Activated effector memory CD4-positive, alpha-beta T cell treated with anti-CD3 and anti-CD28 coated beads, Interleukin-2, amount 50 U/mL, for 16 hours (primary cell): ENCODE measurements around the gene PHLPP1.
"Not testable (repeated sequence)": the region's sequence is repeated elsewhere in the genome, so short reads cannot be mapped to it uniquely, and the experiment has no call there.

Experiments
- DNase-seq: peaks from one replicate; pipeline ENCODE4 v3.0.0-alpha.2; 2020

PHLPP1 gene

DNA sequence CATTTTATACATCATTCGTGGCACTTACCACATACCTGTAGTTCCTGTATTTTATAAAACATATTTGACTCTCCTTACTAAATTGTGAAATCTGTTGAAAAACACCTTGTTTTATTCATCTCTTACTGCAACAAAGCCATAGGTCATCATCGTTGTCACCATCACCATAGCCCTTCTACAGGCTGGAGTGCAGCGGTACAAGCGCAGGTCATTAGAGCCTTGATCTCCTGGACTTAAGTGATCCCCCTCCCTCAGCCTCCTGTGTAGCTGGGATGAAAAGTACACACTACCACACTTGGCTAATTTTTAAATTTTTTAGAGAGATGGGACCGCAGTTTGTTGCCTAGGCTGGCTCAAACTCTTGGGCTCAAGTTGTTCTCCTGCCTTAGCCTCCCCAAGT, 184.2 kb downstream of the PHLPP1 start:
- no peak for DNase-seq

GRCh38 chr18:62900132-62900883, 185.0 kb downstream of the PHLPP1 start:
- no peak for DNase-seq

- DNase-seq, result no peak
Measured at GRCh38 chr18:62902776-62903175, 187.4 kb downstream of the PHLPP1 start.

DNA sequence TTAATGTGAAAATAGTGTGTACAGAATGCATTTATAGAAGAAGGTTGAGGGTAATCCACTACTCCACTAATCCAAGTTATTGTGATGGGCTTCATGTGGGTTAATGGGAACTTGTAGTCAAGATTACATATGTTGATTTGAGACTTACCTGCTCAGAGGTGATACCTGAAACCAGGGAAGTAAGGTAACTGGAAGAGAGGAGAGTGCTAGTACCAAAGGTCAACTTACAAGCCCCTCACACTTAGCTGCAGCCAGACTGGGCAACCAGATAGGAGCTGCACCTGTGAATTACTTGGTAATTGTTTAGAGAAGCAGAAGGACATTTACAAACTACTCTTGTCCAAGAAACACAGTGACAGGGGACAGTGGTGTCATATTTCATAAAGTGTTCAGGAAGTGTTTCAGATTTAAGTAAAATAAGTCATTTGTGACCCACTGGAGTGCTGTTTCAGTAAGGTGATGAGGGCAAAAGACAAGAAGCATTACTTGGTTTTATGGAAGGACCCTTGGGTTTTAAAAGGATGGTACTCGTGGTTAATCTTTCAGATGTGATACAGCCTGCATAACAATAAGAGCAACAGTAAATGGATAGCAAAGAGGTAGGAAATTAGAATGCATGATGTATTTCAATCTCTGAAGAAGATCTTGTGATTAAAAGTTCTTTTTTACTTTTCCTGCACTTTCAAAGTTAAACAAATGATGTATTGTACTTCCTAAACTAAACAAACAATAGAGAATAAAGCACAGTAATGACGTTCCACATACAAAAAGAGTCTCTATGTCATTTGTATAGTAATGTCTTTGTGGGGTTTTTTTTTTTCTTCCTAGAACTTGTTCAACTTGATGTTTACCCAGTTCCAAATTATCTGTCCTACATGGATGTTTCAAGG, 189.3 kb downstream of the PHLPP1 start:
- no peak for DNase-seq

DNA sequence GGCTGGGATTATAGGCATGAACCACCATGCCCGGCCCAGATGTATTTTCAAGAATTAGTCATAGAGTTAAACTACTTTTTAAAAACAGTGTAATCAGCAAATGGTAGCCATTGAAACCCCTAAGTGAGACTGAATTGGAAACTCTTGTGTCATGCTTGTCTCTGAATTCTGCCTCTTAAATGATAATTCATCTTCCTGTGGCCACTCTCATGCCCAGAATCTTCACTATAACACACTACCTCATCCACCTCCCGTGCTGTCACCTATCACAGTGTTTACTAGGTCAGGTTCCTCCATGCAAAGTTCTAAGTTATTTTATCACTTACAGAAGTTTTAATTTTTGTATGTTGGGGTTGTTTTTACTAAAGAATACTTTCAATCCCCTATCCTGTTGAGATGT, 197.5 kb downstream of the PHLPP1 start:
- DNase-seq, result no peak

- not testable (repeated sequence) for DNase-seq
Measured at GRCh38 chr18:62913824-62914223, 198.5 kb downstream of the PHLPP1 start.

- no peak for DNase-seq
Measured at GRCh38 chr18:62914871-62915392, 199.6 kb downstream of the PHLPP1 start.

DNA sequence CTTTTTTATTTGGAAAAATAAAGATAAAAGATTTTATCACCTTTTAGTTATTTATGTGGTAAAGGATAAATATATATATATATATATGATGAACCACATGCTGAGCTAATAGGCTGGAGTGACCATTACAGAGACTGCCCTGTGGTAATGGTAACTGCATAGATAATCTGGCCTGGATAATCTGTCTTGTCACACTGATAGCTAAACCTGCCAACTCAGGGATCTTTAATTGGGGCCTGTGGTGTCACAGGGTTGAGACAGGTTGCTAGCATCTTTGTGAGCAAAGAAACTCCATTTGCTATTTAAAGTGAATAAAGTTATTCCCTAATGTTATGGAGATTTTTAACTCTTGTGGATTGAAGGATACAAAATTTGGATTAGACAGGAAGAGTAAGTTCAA, 203.0 kb downstream of the PHLPP1 start:
- no peak for DNase-seq

GRCh38 chr18:62919109-62919838, 203.9 kb downstream of the PHLPP1 start:
- no peak for DNase-seq

GRCh38 chr18:62925031-62925688, 209.8 kb downstream of the PHLPP1 start:
- no peak for DNase-seq

DNA sequence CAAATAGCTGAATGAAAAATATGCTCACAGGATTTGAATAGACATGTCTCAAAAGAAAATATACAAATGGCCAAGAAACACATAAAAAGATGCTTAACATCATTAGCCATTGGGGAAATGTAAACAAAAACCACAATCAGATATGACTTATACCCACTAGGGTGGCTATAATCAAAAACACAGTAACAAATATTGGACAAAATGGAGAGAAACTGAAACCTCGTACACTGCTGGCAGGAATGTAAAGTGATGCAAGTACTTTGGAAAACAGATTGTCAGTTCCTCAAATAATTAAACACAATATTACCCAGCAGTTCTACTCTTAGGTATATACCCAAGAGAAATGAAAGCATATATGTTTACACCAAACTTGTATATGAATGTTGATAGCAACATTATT, 213.0 kb downstream of the PHLPP1 start:
- no peak for DNase-seq

- no peak for DNase-seq
Measured at GRCh38 chr18:62933261-62933887, 218.0 kb downstream of the PHLPP1 start.

DNA sequence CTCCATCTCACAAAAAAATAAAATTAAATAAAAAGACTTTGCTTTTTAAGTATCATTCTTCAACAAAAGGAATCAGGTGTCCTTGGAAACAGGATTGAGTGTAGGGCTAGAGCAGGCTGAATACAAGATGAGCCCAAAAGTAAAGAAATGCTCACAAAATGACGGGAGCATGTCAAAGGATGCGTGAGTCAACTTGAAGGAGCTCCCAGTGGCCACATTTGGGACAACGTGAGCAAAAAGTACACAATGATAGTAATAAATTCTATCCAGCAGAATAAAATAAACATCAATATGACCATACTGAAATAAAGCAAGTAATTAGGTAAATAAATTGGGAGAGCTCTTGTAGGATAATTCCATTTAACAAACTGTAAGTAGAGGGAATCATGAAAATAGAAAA, 220.7 kb downstream of the PHLPP1 start:
- DNase-seq, result no peak

DNA sequence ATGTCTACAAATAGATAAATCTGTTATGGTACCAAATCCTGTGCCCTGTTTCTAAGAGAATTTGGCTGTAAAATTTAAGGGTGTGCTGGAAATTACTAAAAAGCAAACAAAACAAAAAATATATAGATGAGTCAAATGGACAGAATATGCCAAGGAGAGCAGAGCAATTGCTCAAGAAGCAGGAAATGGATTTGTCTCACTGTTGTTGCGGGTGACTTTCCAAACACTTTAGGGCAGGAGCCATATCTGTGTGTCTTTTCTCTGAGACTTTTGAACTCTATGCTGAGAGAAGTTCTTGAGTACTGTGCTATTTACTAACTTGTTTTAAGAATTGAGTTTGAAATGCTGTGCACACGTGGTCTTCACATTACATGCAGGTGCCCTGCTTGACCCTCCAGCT, 221.7 kb downstream of the PHLPP1 start:
- DNase-seq, result no peak

DNA sequence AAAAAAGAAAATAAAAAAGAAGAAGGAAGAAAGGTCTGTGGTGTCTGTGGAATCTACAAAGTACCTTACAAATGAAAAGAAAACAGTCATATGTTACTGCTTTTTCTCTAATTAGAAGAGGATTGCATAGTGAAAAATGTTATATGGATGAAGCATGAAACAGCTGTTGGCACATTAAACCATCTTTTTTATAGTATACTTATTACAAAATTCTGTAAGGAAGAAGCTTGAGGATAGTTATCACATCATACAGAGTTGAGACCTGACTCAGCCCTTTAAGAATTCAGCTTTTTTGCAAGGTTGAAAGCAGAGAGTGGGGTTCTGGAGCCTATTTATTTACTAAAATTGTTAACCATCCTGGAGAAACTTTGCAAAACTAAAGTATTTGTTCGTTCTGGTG, 222.7 kb downstream of the PHLPP1 start:
- DNase-seq, result no peak

- no peak for DNase-seq
Measured at GRCh38 chr18:62938487-62938886, 223.1 kb downstream of the PHLPP1 start.

- no peak for DNase-seq
Measured at GRCh38 chr18:62939433-62939832, 224.1 kb downstream of the PHLPP1 start.

- DNase-seq, result no peak
Measured at GRCh38 chr18:62939926-62940325, 224.6 kb downstream of the PHLPP1 start.

GRCh38 chr18:62942578-62942977, 227.2 kb downstream of the PHLPP1 start:
- DNase-seq, result no peak

GRCh38 chr18:62944454-62944853, 229.1 kb downstream of the PHLPP1 start:
- DNase-seq, result no peak

- no peak for DNase-seq
Measured at GRCh38 chr18:62948788-62949187, 233.4 kb downstream of the PHLPP1 start.

- no peak for DNase-seq
Measured at GRCh38 chr18:62950246-62950645, 234.9 kb downstream of the PHLPP1 start.
